Testis (tissue), 2 donors: Measurements from ENCODE around the gene KMO.

Experiments used
- POLR2A ChIP-seq: fragments of 450-650 bp; IDR thresholded peaks from one replicate; pipeline ENCODE4 v1.6.1; 2017; ENCODE audit warnings: antibody characterized with exemption, mild to moderate bottlenecking, moderate library complexity
- TF ChIP-seq, protein P1 (sequence below), 3 experiments: fragments of 450-650 bp in 2 of 3; fragments of 200-600 bp in 1 of 3; sonication (generic) in 1 of 3; IDR thresholded peaks; one replicate each; pipeline ENCODE4 v1.5.1; 2016 to 2019; ENCODE audit warnings: antibody characterized with exemption in 3 of 3, mild to moderate bottlenecking in 2 of 3, moderate library complexity in 1 of 3

- TF ChIP-seq, protein P1, sequence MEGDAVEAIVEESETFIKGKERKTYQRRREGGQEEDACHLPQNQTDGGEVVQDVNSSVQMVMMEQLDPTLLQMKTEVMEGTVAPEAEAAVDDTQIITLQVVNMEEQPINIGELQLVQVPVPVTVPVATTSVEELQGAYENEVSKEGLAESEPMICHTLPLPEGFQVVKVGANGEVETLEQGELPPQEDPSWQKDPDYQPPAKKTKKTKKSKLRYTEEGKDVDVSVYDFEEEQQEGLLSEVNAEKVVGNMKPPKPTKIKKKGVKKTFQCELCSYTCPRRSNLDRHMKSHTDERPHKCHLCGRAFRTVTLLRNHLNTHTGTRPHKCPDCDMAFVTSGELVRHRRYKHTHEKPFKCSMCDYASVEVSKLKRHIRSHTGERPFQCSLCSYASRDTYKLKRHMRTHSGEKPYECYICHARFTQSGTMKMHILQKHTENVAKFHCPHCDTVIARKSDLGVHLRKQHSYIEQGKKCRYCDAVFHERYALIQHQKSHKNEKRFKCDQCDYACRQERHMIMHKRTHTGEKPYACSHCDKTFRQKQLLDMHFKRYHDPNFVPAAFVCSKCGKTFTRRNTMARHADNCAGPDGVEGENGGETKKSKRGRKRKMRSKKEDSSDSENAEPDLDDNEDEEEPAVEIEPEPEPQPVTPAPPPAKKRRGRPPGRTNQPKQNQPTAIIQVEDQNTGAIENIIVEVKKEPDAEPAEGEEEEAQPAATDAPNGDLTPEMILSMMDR (IDR thresholded peaks at IDR 0.05): no peak
- no peak for TF ChIP-seq POLR2A
These were observed 90.5 kb downstream of the KMO start for GRCh38 chr1:241622669-241623068.
